RKO (cell line): Measurements from ENCODE around the gene TKT.
"Not testable (repeated sequence)": the region's sequence is repeated elsewhere in the genome, so short reads cannot be mapped to it uniquely, and the experiment has no call there.

Experiments
- DNase-seq: peaks from one replicate; pipeline ENCODE4 v3.0.0-alpha.2; 2016; ENCODE audit warnings: low spot score

Gene TKT, protein sequence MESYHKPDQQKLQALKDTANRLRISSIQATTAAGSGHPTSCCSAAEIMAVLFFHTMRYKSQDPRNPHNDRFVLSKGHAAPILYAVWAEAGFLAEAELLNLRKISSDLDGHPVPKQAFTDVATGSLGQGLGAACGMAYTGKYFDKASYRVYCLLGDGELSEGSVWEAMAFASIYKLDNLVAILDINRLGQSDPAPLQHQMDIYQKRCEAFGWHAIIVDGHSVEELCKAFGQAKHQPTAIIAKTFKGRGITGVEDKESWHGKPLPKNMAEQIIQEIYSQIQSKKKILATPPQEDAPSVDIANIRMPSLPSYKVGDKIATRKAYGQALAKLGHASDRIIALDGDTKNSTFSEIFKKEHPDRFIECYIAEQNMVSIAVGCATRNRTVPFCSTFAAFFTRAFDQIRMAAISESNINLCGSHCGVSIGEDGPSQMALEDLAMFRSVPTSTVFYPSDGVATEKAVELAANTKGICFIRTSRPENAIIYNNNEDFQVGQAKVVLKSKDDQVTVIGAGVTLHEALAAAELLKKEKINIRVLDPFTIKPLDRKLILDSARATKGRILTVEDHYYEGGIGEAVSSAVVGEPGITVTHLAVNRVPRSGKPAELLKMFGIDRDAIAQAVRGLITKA

GRCh38 chr3:53255775-53256703 lies at the start of gene TKT:
Gene TKT, minus strand, starts transcription at chr3:53256022. Its CDS starts 80 bp downstream, at chr3:53255942.
- DNase-seq, result peak; percentile 83

DNA sequence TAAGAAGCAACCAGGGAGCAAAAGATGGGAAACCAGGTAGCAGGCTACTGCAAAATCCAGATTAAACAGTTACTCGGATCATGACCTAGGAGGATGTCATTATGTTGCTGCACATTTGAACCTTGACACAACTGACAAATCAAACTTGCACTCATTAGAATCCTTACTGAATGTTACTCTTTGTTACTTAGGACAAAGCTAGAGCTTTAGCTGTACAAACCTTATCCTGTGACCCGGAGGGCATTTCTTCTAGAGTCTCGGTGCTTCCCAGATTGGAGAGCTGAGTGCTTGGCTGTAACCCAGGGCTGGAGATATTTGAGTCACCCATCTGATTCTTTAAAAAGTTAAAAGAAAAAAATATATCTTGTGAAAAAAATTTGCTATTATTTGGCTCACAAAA lies 48.1 kb upstream of the TKT start:
- DNase-seq, result no peak

DNA sequence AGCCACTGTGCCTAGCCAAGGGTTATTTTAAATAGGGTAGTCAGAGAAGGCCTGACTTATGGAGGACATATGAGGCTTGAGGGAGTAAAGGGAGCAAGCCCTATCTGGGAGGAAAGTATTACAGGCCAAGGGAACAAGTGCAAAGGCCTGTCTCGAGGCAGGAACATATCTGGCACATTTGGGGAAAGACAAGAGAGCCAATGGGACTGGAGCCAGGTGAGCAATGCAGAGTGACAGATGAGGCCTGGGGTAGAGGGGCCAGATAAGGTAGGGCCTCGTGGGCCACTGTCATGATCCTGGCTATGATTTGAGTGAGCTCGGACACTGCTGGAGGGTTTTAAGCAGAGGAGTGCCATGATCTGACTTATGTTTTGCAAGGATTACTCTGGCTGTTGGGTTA lies 47.7 kb upstream of the TKT start:
- DNase-seq, result no peak

DNA sequence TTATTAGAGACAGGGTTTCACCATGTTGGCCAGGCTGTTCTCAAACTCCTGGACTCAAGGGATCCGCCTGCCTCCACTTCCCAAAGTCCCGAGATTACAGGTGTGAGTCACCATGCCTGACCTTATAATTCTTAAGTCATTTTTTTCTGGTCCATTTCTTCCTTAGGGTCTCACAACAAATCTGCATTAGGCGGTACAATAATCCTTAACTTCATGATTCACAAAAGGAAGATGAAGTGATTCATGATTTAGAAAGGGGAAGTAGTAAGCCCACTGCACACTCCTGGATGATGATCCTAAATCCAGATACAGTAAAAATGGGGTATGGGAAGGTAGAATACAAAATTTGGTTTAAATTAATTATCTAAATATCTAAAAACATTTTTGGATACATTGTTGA lies 45.0 kb upstream of the TKT start:
- peak; percentile 7 for DNase-seq

- DNase-seq, result peak; percentile 81
Measured at GRCh38 chr3:53299611-53300023, 43.8 kb upstream of the TKT start.

DNA sequence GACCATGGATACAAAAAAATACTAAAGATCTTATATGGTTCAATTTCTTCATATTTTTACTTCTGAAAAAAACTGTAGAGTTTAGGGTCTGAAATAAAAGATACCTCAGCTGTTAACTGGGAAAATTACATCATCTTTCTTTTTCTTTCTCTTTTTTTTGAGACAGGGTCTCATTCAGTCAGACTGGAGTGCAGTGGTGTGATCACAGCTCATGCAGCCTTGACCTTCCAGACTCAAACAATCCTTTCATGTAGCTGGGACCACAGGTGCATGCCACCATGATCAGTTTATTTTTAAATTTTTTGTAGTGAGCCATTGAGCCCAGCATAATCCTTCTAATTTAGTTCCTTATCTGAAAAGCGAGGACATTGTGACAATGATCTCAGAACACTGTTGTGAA lies 39.6 kb upstream of the TKT start:
- DNase-seq, result no peak

- DNase-seq, result no peak
Measured at GRCh38 chr3:53293867-53294266, 38.0 kb upstream of the TKT start.

DNA sequence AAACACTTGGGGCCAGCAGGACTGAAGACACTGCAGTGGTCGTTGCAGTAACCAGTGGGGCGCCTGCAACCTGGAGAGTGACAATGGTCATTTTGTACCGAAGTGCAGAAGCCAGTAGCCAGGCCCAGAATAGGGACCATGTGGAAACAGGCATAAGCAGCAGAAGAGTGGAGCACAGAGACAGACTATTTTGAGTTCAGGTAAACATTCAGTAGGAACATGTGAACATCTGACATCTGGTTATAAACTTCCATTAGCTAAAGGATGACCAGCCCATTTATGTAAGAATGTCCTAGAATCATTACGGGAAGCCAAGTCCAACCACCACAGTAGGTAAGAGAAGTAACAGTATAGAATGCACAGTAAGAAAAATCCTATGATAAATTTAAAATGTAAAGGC lies 32.4 kb upstream of the TKT start:
- DNase-seq, result no peak

DNA sequence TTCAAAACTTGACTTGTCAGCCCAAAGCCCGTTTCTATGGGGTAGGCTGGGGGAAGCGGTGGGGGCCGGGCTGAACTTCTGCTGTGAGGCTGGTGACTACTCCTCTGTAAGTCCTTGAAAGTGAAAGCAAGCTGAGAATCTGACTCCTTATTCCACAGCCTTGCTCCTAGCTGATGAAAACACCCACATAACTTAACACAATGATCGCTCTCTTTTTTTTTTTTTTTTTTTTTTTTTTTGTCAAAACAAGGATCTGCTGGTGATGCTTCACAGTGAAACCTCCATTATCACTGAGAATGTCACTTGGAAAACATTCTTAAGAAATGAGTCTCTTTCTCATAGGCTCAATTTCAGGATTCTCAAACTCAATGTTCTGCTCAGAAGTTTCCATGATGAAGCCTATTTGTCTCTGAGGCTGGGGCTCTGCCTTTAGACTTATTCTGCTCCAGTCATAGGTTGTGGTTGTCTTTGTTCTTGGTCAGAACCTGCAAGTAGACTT lies 31.4 kb upstream of the TKT start:
- DNase-seq, result no peak

- no peak for DNase-seq
Measured at GRCh38 chr3:53286727-53287126, 30.9 kb upstream of the TKT start.

DNA sequence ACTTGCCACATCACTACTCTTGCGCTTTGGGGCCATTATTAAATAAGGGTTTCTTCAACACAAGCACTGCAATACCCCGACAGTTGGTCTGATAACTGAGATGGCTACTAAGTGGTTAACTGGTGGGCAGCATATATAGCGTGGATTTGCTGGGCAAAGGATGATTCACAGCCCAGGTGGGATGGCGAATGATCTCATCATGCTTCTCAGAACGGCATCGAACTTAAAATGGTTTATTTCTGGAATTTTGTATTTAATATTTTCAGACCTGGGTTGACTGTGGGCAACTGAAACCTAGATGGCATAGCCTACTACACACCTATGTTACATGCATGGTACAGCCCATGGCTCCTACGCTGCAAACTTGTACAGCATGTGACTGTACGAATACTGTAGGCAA lies 26.8 kb upstream of the TKT start:
- DNase-seq, result no peak

- DNase-seq, result no peak
Measured at GRCh38 chr3:53278667-53279066, 22.8 kb upstream of the TKT start.

DNA sequence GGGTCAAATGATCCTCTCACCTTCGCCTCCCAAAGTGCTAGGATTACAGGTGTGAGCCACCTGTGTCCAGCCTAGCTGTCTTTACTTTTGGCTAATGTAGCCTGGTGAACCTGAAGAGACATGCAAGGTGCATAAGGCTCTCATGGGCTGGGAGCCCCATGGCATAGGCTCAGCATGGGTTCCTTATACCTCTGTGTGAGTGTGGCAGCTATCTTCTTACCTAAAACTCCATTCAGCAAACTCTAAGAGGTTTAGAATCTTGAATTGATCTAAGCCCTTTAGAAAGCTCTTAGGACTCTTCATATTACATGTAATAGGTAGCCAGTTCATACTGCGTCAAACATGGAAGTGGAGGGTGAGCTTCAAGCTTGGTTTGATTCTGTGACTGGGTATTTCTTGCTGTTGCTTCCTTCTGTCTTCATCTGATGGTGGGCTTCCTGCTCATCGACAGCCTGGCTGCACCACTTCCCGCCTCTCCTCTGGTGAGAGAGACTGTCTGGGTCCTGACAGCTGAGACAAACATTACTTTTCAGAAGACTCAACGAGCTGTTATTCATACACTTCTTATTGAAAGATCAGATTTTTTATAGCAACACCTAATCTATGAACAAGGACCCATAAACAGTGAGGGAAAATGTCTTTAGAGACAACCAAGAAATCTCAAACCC lies 19.2 kb upstream of the TKT start:
- no peak for DNase-seq

DNA sequence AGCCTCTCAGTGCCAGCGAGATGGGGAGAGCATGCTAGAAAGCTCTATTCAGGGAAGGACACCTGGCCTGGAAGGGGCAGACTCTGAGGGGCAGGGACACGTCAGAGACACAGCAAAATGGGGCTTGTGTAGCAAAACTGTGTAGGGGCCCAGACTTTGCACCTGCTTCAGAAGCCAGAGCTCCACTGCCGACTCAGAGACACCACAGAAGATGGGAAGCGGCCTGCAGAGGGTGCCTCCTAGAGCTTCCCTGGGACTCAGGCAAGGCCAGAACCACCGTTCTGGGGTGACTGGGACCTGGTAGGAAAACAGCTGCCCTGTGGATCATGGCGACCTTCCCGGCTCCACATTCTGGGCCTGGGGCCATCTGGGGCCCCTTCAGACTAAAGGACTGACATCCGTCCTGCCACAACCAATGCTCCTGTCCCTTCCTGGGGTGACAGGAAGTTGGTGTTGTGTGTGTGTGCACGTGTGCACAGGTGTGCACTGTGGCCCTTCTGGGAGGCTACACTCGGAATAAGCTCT lies 17.4 kb upstream of the TKT start:
- DNase-seq, result no peak

GRCh38 chr3:53269888-53270880 lies 14.4 kb upstream of the TKT start:
- peak; percentile 67 for DNase-seq

GRCh38 chr3:53269193-53269592 lies 13.4 kb upstream of the TKT start:
- not testable (repeated sequence) for DNase-seq

GRCh38 chr3:53267766-53268165 lies 11.9 kb upstream of the TKT start:
- no peak for DNase-seq

- DNase-seq, result no peak
Measured at GRCh38 chr3:53264718-53265117, 8.9 kb upstream of the TKT start.

DNA sequence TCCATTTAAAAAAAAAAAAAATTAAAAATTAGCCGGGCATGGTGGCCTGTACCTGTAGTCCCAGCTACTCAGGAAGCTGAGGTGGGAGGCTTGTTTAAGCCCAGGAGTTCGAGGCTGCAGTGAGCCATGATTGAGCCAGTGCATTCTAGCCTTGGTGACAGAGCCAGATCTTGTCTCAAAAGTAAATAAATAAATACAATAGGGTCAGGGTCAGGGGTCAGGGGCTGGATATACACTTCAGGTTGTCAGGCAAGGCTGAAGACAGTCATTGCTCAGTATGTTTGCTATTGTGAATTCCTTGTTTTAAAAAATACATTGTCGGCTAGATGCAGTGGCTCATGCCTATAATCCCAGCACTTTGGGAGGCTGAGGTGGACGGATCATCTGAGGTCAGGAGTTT lies 8.1 kb upstream of the TKT start:
- no peak for DNase-seq

DNA sequence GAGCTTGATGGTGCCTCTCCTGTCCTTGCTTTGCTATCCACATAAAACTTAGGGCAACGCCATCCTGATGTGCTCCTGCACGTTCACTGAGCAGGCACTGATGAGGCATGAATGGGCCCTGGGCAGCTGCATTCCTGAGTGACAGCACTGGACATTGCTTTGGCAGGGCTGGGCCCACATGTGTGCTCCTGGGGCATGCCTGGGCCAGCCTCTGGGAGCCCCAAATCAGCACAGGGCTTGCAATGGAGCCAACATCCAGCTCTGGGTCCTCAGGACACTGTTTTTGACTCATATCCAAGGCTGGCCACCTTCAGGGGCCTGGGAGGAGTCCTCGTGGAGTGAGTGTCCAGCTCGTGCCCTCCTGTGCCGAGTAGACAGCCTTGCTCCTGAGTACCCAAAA lies 5.9 kb upstream of the TKT start:
- DNase-seq, result no peak
